GM12891 (cell line): ENCODE results near the gene ZNF407.
A peak's percentile ranks its signal among the peaks of the same experiment; 100 is the strongest.

ENCODE experiments used
- POLR2A ChIP-seq: IDR thresholded peaks from 2 replicates; pipeline ENCODE4 v1.6.1; 2011; ENCODE audit warnings: low read depth, low read length, control low read depth
- POLR2AphosphoS5 ChIP-seq: IDR thresholded peaks from 2 replicates; pipeline ENCODE4 v1.6.1; 2011; ENCODE audit warnings: low read depth, low read length, control low read depth
- POU2F2 ChIP-seq: IDR thresholded peaks from 2 replicates; pipeline ENCODE4 v1.6.1; 2011; ENCODE audit warnings: low read depth, mild to moderate bottlenecking, control low read depth, low read length, moderate library complexity
- SPI1 ChIP-seq: IDR thresholded peaks from 2 replicates; pipeline ENCODE4 v1.6.1; 2011; ENCODE audit warnings: low read depth, low read length, control low read depth
- TAF1 ChIP-seq: IDR thresholded peaks from 2 replicates; pipeline ENCODE4 v1.6.1; 2011; ENCODE audit warnings: low read depth, low read length, control low read depth

DNA sequence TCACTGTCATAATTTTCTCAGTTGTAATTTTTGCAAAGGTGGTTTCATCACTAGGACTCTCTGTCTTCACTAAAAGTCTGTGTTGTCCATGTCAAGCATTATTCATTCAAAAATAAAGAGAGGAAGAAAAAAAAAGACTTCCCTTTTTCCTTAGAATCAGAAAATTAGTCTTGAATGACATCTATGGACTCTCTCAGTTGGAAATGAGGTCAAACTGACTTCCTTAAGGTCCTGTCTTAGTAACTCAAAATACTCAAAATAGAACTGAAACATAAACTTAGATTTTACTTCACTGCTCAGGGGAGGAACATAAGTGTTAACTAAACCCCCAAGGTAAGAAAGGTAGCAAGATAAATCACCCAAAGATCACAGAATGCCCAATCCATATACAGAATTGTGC, 2.2 kb upstream of the ZNF407 start:
- no peak for TF ChIP-seq POLR2A
- TF ChIP-seq SPI1 = peak; percentile 47; the same call in 1 of the 2 replicates
- TF ChIP-seq POLR2AphosphoS5 = no peak
- TF ChIP-seq TAF1 = no peak
- TF ChIP-seq POU2F2 = no peak
